Nephron progenitor cell (in vitro differentiated cells): ENCODE results near the gene GJA4.

Experiments
- DNase-seq: peaks from one replicate; pipeline ENCODE4 v3.0.0; 2021
- H3K27ac Mint-ChIP-seq: 2 replicates; pipeline ENCODE4 v1.8.0; 2021; ENCODE audit warnings: mild to moderate bottlenecking, moderate library complexity, mixed read lengths
- H3K27me3 Mint-ChIP-seq: 2 replicates; pipeline ENCODE4 v1.8.0; 2021; ENCODE audit warnings: mild to moderate bottlenecking, low read depth, mixed read lengths; ENCODE audit not compliant: poor library complexity
- H3K36me3 Mint-ChIP-seq: 2 replicates; pipeline ENCODE4 v1.8.0; 2021; ENCODE audit warnings: low read depth, mixed read lengths
- H3K4me1 Mint-ChIP-seq: 2 replicates; pipeline ENCODE4 v1.8.0; 2021; ENCODE audit warnings: mixed read lengths
- H3K4me3 Mint-ChIP-seq: 2 replicates; pipeline ENCODE4 v1.8.0; 2021; ENCODE audit warnings: mild to moderate bottlenecking, moderate library complexity, mixed read lengths
- H3K9me3 Mint-ChIP-seq: 2 replicates; pipeline ENCODE4 v1.8.0; 2021; ENCODE audit warnings: mild to moderate bottlenecking, moderate library complexity, mixed read lengths
- TF ChIP-seq, protein P1 (sequence below): fragments of 200-600 bp; sonication (generic); IDR thresholded peaks from 2 replicates; pipeline ENCODE4 v1.5.0; 2021; ENCODE audit warnings: antibody characterized with exemption

Gene GJA4

DNA sequence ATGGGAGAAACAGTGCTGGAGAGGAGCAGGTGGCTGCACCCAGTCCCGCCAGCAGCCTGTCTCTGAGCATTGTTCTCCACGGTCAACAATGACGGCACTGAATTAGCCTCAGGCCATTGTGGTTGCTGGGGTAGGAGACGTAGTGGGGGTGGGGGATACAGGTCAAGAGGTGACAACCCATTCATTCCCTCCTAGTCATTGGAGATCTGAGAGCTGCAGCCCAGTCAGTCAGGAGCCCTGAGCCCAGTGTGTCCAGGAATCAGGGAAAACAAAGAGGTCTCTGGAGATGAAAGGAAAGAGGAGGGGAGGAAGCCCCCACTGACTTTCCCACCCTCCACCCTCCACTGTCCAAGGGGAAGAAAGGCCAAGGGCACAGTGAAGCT is 51.4 kb downstream of the GJA4 start:
- DNase-seq: no peak
- H3K4me3 Mint-ChIP-seq: no peak overlapping the region
- H3K27ac Mint-ChIP-seq: no peak overlapping the region
- TF ChIP-seq, protein P1, sequence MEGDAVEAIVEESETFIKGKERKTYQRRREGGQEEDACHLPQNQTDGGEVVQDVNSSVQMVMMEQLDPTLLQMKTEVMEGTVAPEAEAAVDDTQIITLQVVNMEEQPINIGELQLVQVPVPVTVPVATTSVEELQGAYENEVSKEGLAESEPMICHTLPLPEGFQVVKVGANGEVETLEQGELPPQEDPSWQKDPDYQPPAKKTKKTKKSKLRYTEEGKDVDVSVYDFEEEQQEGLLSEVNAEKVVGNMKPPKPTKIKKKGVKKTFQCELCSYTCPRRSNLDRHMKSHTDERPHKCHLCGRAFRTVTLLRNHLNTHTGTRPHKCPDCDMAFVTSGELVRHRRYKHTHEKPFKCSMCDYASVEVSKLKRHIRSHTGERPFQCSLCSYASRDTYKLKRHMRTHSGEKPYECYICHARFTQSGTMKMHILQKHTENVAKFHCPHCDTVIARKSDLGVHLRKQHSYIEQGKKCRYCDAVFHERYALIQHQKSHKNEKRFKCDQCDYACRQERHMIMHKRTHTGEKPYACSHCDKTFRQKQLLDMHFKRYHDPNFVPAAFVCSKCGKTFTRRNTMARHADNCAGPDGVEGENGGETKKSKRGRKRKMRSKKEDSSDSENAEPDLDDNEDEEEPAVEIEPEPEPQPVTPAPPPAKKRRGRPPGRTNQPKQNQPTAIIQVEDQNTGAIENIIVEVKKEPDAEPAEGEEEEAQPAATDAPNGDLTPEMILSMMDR: no peak
- peaks cover 41% of the 10 kb centered on the region for H3K4me1 Mint-ChIP-seq
- H3K36me3 Mint-ChIP-seq: peaks cover 9% of the 10 kb centered on the region
- H3K9me3 Mint-ChIP-seq: no peaks in the 10 kb centered on the region
- peaks cover 9% of the 10 kb centered on the region for H3K27me3 Mint-ChIP-seq
